Activated CD4-positive, CD25-positive, alpha-beta regulatory T cell treated with anti-CD3 and anti-CD28 coated beads, Interleukin-2, amount 50 U/mL, for 24 hours (primary cell): ENCODE data around the gene TMEM108.

Experiments used
- ATAC-seq, 2 donors: fragments of 150-1000 bp; cut with Tn5 transposase; one replicate each; pipeline ENCODE4 v1.10.0; 2021; ENCODE audit warnings: mild to moderate bottlenecking in 1 of 2, moderate library complexity in 1 of 2

The TMEM108 gene

DNA sequence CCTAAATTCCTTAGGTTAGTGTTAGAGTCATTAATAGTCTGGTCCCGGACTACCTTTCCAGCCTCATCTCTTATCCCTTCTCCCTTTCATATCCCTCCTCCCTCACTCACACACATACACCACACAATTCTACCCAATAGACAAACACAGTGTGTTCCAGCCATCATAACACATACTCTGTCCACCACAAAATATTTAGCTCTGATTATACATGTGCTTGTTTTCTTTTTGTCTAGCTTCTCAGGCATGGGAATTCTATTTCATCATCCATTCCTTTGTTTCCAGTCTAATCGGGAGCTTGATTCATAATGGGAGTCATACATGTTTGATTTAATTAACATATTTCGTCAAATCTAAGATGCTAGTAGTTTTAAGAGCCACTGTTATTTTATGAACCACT lies 199.8 kb downstream of the TMEM108 start:
- ATAC-seq, result no peak

DNA sequence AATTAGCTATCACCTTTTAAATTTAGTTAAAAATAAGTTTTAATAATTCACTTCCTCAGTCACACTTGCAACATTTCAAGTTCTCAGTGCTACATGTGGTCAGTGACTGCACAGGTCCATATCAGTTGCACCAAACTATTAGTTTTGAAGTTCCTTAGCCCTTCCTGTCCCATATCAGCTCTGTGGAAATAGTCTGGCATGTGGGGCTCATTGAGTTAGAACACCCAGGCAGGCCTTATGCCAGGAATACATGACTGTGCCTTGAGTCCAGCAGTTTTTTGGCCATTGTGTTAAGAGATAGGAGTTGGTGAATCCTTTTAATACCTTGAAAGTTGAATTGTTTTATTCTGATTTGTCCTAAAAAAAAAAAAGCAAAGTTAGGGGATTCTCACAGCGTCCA lies 207.9 kb downstream of the TMEM108 start:
- no peak for ATAC-seq

DNA sequence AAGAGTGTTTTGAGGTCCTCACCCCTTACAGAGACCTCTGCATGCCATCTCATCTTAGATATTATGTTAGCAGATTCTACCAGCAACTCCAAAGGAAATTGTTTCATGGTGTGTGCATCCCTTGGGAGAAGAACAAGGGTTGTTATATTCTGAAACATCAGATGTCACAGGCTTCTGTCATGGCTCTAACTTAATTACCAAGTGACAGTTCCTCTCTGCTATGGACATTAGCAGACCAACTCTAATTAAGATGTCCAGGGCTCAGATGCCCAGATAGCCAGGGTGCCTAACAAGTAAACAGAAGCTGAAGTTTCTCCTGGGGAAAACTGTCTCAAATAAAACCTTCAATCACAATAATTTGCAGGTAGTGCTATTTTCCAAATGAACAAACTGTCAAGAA lies 208.6 kb downstream of the TMEM108 start:
- ATAC-seq, result no peak

DNA sequence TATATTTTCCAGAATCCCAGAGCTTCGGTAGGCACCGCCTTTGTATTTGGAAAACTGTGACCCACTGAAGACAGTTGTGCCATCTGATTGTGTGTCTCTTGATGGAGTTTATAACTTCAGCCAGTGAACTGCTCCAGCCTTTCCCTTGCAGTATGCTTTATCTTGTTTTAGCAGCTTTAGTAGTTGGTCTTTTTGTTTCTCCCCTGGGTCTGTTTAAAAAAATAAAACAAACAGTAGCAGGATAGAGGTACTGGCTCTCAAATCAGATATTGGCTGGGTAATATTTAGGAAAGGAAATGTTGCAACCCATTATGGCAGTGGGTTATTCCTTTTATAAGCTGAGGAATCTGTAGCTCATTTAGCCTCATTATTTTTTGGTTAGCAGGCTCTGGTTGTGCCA lies 210.2 kb downstream of the TMEM108 start:
- no peak for ATAC-seq

- ATAC-seq, result no peak
Observed at GRCh38 chr3:133249490-133249889, 211.3 kb downstream of the TMEM108 start.

DNA sequence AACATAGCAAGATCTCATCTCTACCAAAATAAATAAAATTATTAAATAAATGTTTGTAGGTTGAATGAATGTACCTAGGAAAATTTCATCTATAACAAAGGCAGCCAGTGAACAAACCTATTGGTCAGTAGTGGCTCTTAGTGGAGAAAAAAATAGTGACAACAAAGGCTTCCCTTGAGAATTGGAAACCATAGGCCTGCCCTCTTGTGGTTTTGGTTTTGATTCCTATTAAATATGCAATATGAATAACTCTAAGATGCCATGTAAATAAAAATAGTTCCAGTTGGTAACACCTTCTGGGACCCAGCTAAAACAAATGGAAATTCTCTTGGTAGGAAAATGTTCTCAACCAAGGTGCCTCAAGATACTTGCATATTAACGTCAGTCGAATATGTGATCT lies 216.0 kb downstream of the TMEM108 start:
- no peak for ATAC-seq

- no peak for ATAC-seq
Observed at GRCh38 chr3:133254716-133255115, 216.5 kb downstream of the TMEM108 start.

DNA sequence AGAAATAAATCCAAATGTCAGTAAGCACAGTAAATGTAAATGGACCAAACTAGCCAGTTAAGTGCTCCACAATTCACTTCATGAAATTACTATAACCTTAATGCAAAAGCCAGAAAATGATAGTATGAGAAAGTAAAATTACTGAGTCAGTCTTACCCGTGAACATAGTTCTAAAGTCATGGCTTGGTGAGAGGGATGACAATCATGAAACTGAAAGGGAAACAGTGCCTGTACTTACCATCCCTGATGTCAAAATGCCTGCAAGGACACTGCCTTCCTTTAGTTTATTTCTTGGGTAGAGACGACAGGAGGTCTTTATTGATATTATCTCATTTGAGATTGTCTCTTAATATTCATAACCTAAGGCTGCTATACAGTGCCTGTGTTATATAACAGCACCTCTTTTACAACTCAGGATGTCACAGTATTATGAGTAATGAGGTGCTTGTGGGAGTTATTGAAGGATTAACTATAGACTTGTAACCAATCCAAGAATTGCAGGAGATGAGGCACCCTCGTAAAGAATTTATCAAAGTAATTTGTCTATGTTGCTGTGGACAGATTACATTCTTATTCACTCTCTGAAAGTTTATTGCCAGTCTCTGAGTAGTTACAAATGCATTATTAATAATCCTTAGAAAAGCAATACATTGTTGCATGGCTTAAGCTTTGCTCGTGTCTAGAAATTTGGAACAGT lies 218.7 kb downstream of the TMEM108 start:
- ATAC-seq, result peak in 1 of 2 donors; percentile 43

- ATAC-seq, result no peak
Observed at GRCh38 chr3:133258358-133258757, 220.2 kb downstream of the TMEM108 start.

DNA sequence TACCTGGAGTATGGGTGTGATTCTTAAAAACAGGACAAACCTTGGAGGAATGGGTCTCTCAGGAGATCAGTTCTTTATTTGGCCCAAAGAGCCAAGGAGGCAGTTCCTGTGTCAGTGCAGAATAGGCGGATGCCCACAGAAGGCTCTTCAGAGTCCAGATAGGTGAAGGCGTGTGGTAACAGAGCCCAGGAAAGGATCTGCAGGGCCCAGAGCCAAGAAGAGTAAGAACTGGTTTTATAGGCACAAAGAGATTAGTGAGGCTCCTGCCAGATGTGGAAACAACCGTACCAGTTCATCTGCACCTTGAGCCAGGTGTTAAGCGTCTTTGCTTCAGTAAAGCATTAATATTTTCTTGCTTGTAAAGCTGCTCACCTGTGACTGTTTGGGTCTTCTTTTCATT lies 221.6 kb downstream of the TMEM108 start:
- ATAC-seq, result no peak

GRCh38 chr3:133262333-133262732 lies 224.1 kb downstream of the TMEM108 start:
- ATAC-seq, result no peak

GRCh38 chr3:133264920-133265319 lies 226.7 kb downstream of the TMEM108 start:
- no peak for ATAC-seq

GRCh38 chr3:133268726-133269134 lies 230.5 kb downstream of the TMEM108 start:
- no peak for ATAC-seq

- no peak for ATAC-seq
Observed at GRCh38 chr3:133269393-133269792, 231.2 kb downstream of the TMEM108 start.

DNA sequence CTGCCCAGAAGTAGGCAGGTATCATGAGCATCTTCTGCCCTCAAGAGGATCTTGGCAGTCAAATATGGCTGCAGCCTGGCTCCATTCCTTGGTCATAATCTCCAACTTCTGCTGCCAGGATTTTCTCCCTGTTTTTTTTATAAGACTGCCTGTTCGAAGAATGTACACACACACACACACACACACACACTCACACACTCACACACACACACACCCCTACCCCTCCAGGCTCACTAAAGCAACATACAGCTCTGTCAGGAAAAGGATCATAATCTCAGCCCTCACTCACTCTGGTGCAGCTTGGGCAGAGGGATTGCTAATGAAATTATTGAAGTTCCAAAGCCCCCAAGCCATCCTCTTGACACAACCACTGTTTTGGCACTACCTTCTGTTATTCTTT lies 232.4 kb downstream of the TMEM108 start:
- ATAC-seq, result no peak

DNA sequence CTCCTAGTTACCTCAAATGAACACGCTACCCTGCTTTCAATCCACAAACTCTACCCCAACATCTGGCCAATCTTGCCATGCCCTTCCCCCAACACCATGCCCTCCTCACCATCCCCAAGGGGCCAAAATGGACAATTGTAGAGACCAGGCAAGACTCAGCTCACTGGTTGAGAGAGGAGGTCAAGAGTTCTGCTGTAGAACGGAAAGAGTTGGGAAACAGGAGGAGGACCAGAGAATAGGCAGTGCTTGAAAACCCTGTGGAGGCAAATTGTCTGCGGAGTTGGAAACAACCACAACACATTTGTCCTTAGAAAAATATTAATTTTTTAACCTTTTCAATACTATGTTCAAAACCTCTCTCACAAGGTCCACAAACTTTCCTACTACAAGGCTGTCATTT lies 232.9 kb downstream of the TMEM108 start:
- no peak for ATAC-seq

- no peak for ATAC-seq
Observed at GRCh38 chr3:133271539-133271938, 233.3 kb downstream of the TMEM108 start.

DNA sequence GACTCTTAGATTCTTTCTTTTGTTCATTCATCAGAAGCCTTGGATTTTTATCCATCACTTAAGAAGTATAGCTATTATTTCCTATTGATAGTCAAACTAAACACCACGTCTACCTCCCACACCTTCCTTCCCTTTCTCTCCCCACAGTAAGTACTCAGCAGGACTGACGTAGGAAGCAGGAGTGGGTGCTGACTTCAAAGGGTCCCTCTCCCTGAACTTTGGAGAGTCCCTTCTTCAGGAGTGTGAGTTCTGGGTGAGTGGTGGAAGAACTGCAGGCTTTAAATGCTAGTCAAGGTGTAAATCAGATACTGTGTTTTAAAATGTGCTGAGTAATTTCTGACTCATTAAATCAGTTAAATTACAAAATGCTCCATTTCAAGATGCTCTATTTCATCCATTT lies 235.2 kb downstream of the TMEM108 start:
- no peak for ATAC-seq

GRCh38 chr3:133274477-133274876 lies 236.3 kb downstream of the TMEM108 start:
- no peak for ATAC-seq

DNA sequence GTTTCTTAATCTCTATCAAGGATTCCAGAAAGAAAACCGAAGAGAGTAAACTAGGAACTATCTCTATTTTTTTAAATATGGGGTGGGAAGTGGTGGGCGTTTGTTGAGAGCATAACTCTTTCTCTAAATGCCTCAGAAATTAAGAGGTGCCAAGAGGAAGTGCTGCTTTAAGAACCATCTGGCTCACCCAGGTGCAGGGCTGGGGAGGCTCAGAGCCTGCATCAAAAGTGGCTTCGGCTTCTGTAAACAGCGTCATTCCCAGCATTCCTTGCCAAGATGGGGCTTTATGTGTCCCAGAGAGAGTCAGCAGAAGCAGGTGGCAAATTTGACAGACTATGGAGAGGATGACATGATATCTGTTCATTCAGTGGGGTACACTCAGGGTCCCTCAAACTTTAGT lies 238.4 kb downstream of the TMEM108 start:
- ATAC-seq, result no peak

- ATAC-seq, result no peak
Observed at GRCh38 chr3:133277813-133278212, 239.6 kb downstream of the TMEM108 start.

- no peak for ATAC-seq
Observed at GRCh38 chr3:133278260-133279043, 240.3 kb downstream of the TMEM108 start.

GRCh38 chr3:133280586-133280985 lies 242.4 kb downstream of the TMEM108 start:
- ATAC-seq, result no peak

DNA sequence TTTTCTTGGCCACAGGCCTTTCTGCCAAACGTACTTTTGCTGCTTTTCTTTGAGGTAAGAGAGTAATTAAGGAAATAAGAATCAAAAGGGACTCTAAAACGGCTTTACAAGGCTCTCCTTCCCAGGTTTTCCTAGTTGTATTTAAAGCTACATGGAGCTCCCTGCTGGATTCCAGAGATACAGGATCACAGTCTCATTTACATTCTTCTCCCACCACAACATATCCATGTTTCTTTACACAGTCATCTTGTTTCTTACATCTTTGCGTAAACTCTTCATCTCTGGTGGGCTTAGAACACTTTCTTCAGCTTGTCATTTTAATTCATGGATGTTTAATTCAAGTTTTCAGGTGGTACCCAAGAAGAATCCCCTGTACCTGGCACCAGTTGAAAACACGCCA lies 244.0 kb downstream of the TMEM108 start:
- ATAC-seq, result no peak
